Sigmoid colon (tissue), 4 donors: ENCODE data around the gene RCE1.

Source experiments
- CTCF ChIP-seq, 4 experiments: fragments of 450-650 bp in 3 of 4; fragments of 200-600 bp in 1 of 4; IDR thresholded peaks; one replicate each; pipeline ENCODE4 v1.5.1; 2016 to 2019; ENCODE audit warnings: antibody characterized with exemption in 4 of 4, mild to moderate bottlenecking in 3 of 4, moderate library complexity in 2 of 4
- POLR2AphosphoS5 ChIP-seq, 4 donors: sonication (generic); formaldehyde crosslinking; IDR thresholded peaks; one replicate each; pipeline ENCODE4 v1.6.1; 2017; ENCODE audit warnings: antibody characterized with exemption in 4 of 4

- TF ChIP-seq CTCF (IDR thresholded peaks at IDR 0.05), result no peak
- TF ChIP-seq POLR2AphosphoS5 (IDR thresholded peaks at IDR 0.05), result no peak
Observed at GRCh38 chr11:66815646-66816045, 27.6 kb upstream of the RCE1 start.
